IPS-20b (cell line): Measurements from ENCODE around the gene PGAM5.
A peak's percentile ranks its signal among the peaks of the same experiment; 100 is the strongest.

Experiments
- H3K27ac ChIP-seq: one replicate; pipeline ENCODE4 v1.5.1; 2013; ENCODE audit warnings: low read length
- H3K27me3 ChIP-seq: 2 replicates; pipeline ENCODE4 v1.6.1; 2013; ENCODE audit warnings: mild to moderate bottlenecking, low read length, inconsistent platforms; ENCODE audit not compliant: insufficient read depth
- H3K36me3 ChIP-seq: 2 replicates; pipeline ENCODE4 v1.6.1; 2013; ENCODE audit warnings: low read depth, mild to moderate bottlenecking, inconsistent platforms, low read length, moderate library complexity; ENCODE audit not compliant: insufficient read depth
- H3K4me1 ChIP-seq: 2 replicates; pipeline ENCODE4 v1.6.1; 2013; ENCODE audit warnings: mild to moderate bottlenecking, control low read depth, inconsistent platforms, low read length, moderate library complexity; ENCODE audit not compliant: insufficient read depth
- H3K4me3 ChIP-seq: 2 replicates; pipeline ENCODE4 v1.5.1; 2013; ENCODE audit warnings: mild to moderate bottlenecking, low read length, inconsistent platforms
- H3K9ac ChIP-seq: 2 replicates; pipeline ENCODE4 v1.6.1; 2013; ENCODE audit warnings: low read depth, mild to moderate bottlenecking, inconsistent platforms, low read length, moderate library complexity
- H3K9me3 ChIP-seq: 2 replicates; pipeline ENCODE4 v1.6.1; 2013; ENCODE audit warnings: mild to moderate bottlenecking, low read depth, low read length, inconsistent platforms; ENCODE audit not compliant: insufficient read depth

The PGAM5 gene

DNA sequence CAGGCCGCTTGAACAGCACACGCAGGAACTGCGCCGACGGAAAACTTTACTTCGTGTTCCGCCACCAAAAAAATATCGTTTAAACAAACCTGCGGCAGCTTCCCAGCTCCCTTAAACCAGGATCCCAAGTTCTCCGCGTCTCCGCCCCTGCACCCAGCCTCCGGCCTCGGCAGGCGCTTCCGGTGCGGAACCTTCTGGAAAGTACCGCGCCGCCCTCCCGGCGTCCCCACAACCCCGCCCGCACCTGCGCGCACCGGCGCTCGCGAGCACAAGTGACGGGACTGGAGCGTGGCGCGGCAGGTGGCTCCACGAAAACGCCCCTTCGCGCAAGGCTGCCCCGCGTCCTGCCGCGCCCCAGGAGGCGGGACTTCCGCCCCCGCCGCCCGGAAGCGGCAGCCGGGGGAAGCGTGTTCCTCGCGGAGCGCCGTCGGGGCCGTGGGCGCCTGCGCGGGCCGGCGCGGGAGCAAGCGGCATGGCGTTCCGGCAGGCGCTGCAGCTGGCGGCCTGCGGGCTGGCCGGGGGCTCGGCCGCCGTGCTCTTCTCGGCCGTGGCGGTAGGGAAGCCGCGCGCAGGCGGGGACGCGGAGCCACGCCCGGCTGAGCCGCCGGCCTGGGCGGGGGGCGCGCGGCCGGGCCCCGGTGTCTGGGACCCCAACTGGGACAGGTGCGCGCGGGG lies at the start of gene PGAM5:
Gene PGAM5, plus strand, starts transcription at position 438 of the 675 bp plus-strand sequence. Its CDS starts 35 bp downstream, at position 473.
- Histone ChIP-seq H3K9ac (peak within 1 kb of the TSS; percentile 91; the same call in 1 of the 2 replicates), H3K27ac (peak within 1 kb of the TSS; percentile 49), H3K4me3 (peak within 1 kb of the TSS; percentile 93), H3K27me3 (no peaks in the 10 kb centered on the region), H3K36me3 (peaks cover 13% of the 10 kb centered on the region), H3K4me1 (no peaks in the 10 kb centered on the region), H3K9me3 (no peaks in the 10 kb centered on the region)

DNA sequence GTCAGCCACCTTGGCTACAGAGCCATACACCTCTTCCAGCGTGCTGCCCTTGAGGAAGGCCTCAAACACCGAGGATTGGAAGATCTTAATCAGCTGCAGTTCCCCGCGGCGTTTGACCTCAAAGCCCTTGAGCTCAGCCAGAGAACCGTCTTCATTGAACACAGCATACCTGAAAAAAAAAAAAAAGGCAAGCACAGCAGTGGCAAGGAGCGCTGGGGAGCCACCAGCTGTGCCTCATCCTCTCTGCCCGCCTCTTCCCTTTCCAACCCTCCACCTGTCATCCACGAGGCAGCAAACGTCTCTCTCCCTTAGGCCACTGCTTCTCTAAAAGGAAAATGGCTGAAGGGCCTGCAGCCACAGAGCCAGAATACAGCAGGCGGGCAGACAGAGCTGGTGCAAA lies 49.6 kb upstream of the PGAM5 start:
- peaks cover 99% of the 10 kb centered on the region for H3K36me3 ChIP-seq
- no peak overlapping the region for H3K9ac ChIP-seq
- no peaks in the 10 kb centered on the region for H3K9me3 ChIP-seq
- H3K4me1 ChIP-seq = no peaks in the 10 kb centered on the region
- no peak overlapping the region for H3K27ac ChIP-seq
- H3K27me3 ChIP-seq = no peaks in the 10 kb centered on the region
- no peak overlapping the region for H3K4me3 ChIP-seq

DNA sequence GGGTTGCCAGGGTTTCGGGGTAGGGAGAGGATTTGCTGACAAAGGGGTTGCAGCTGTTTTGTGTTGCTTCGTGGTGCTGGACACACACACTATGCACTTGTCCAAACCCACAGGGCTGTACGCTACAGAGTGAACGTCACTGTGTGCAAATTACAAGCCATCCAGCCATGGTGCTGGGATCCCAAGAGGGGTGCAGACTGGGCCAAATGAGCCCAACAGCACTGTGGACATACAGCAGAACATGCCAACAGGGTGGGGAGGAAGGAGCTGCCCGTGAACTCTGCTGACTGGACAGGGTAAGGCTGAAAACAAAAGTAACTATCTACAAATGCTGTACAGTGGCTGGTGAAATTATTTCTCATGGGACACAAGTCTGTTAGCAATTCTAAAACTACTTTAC lies 48.7 kb upstream of the PGAM5 start:
- Histone ChIP-seq H3K36me3 (peaks cover 100% of the 10 kb centered on the region), H3K4me1 (no peaks in the 10 kb centered on the region), H3K9ac (no peak overlapping the region)

DNA sequence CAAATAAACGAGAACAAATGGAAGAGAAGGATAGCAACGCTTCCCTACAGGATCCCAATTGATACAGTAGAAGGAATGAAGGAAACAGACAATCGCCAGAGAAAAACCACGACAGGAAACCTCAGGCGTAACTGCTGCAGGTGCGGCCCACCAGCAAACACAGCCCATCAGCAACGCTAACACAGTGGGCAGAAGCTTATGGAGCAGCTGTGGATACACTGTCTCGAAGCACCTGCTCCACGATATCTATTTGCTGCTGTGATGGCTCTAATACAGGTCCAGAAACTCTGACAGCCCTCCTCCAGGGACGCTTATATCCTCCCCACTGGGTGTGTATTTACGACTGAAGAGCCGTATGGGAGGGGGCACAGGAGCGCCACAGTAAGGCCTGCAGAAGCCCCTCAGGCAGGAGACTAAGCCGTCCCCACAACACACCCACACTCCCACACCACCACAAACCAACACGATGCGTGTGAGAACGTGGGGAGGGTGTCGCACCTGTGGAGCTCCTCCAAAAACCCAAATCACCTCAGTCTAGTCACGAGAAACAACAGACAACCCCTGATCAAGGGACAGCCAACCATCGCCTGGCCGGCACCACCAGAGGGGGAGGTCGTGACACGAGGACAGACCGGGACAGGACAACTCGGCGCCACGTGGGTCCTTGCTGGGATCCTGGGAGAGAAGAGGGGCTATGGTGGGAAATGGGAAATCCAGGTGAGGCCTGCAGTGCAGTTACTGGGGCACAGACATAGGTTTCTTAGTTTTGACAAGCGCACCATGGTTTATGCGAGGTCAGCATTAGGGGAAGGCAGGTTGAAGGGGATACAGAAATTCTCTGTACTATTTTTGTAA lies 47.5 kb upstream of the PGAM5 start:
- Histone ChIP-seq H3K27ac (no peak overlapping the region), H3K4me3 (no peak overlapping the region), H3K9ac (no peak overlapping the region), H3K9me3 (no peaks in the 10 kb centered on the region), H3K4me1 (no peaks in the 10 kb centered on the region), H3K27me3 (no peaks in the 10 kb centered on the region), H3K36me3 (peaks cover 100% of the 10 kb centered on the region)

More for the DNA sequence above, 48.7 kb upstream of the PGAM5 start:
- Histone ChIP-seq H3K27me3 (no peaks in the 10 kb centered on the region), H3K4me3 (no peak overlapping the region), H3K27ac (no peak overlapping the region), H3K9me3 (no peaks in the 10 kb centered on the region)

DNA sequence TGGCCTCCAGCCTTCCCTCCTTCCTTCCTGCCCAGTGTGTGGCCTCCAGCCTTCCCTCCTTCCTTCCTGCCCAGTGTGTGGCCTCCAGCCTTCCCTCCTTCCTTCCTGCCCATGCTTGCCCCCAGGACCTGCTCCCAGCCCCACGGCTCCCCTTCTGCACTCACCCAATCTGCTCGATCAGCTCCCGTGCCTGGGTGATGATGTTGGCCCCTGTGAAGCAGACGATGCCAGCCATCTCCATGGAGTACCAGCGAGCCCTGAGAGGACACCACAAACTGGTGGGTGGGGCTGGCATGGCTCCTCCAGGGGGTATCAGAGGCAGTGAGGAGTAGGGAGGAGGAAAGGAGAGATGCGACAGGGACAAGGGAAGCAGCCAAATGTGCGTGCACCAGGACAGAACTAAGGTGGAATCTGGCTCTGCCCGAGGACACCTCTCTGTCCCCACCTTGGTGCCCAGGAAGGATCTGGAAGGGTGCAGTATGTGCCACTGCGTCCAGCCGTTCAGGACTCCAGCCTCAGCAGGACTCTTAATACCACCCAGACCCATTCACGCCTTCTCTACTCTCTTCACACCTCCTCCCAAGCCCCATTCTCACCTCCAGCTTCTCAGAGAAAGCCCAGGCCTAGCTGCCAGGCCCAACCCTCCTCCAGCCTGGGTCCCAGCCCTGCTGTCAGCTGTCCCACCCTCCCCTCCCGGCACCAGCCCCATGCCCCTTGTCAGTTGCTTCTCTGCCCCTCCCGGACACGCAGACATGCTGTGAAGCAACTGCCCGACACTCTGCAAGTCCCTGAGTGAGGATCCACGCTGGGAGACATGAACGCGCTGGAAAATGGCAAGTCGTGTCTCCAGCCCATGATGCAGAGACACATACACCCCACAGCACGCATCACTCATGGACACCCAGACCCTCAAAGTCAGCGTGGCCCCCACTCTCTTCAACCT lies 46.2 kb upstream of the PGAM5 start:
- Histone ChIP-seq H3K4me1 (no peaks in the 10 kb centered on the region), H3K27ac (no peak overlapping the region), H3K9ac (no peak overlapping the region), H3K36me3 (peaks cover 100% of the 10 kb centered on the region), H3K9me3 (no peaks in the 10 kb centered on the region), H3K27me3 (no peaks in the 10 kb centered on the region), H3K4me3 (no peak overlapping the region)

DNA sequence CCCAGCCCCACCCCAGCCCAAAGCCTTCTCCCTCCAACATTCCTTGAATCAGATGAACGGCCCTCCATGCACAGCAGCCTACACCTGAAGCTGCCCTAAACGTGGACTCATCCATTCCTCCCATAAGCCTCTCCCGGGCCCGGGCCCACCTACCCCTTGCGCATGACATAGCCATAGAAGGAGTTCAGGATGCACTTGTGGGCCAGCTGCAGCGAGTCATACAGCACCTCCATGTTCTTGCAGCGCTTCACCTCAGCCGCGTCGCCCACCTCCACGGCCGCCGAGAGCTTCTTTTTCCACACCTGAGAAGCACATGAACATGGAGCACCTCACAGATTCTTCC lies 45.5 kb upstream of the PGAM5 start:
- Histone ChIP-seq H3K27me3 (no peaks in the 10 kb centered on the region), H3K27ac (no peak overlapping the region), H3K9ac (no peak overlapping the region), H3K4me3 (no peak overlapping the region), H3K9me3 (no peaks in the 10 kb centered on the region), H3K4me1 (no peaks in the 10 kb centered on the region), H3K36me3 (peaks cover 99% of the 10 kb centered on the region)

DNA sequence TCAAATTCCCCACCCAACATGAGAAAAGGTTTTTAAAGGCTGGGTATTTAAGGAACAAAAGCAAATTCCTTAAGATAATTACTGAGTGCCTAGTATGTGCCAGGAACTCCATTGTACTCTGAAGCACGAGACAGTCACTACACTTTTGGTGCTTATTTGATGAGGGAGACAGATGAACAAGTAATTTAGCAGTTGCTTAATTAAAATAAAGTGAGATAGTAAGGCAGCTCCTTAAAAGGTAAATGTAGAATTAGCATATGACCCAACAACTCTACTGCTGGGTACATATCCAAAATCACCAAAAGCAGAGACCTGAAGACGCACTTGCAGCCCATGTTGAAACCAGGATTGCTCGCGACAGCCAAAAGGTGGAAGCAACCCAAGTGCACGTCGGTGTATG lies 44.8 kb upstream of the PGAM5 start:
- no peak overlapping the region for H3K9ac ChIP-seq
- H3K9me3 ChIP-seq = no peaks in the 10 kb centered on the region
- no peak overlapping the region for H3K27ac ChIP-seq
- peaks cover 96% of the 10 kb centered on the region for H3K36me3 ChIP-seq
- no peaks in the 10 kb centered on the region for H3K27me3 ChIP-seq
- H3K4me1 ChIP-seq = no peaks in the 10 kb centered on the region
- H3K4me3 ChIP-seq = no peak overlapping the region

DNA sequence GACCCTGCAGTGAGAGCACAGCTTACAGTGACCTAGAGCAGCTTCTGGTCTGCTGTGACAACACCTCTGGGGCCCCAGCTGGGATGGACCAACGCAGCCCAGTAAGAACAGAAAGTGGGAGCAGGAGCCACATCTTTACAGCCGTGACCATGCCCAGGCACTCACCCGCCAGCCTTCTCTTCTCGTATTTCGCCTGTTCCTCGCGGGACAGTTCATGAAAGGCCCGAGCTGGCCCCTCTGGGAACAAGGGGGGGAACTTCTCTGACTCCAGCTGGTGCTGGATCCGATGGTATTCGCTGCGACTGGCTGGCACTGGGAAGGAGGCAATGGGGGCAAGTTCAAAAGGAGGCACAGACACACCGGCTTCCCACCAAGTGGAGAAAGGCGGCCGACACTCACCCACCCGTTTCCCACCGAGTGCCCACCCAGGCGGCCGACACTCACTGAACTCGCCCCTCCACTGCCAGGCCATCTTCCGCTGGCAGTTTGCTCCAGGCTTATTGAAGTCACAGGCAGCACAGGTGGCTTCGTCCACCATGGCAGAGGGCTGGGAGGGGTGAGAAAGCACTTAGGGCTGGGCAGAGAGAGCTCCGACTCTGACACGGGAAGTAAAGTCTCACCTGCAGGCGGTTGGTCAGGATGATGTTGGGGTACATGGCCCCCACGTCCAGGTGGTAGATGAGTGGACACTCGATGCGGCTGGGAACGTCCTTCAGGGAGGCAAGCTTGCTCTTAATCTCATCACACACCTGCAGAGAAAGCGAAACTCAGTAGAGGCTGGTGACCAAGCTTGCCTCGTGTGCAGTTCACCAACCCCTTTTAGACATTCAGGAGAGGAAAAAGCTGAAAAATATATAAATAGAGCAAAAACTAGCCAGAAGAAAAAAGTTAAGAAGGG lies 42.2 kb upstream of the PGAM5 start:
- Histone ChIP-seq H3K4me1 (no peaks in the 10 kb centered on the region), H3K36me3 (peaks cover 96% of the 10 kb centered on the region), H3K4me3 (no peak overlapping the region), H3K27ac (no peak overlapping the region), H3K27me3 (no peaks in the 10 kb centered on the region), H3K9me3 (no peaks in the 10 kb centered on the region), H3K9ac (no peak overlapping the region)

DNA sequence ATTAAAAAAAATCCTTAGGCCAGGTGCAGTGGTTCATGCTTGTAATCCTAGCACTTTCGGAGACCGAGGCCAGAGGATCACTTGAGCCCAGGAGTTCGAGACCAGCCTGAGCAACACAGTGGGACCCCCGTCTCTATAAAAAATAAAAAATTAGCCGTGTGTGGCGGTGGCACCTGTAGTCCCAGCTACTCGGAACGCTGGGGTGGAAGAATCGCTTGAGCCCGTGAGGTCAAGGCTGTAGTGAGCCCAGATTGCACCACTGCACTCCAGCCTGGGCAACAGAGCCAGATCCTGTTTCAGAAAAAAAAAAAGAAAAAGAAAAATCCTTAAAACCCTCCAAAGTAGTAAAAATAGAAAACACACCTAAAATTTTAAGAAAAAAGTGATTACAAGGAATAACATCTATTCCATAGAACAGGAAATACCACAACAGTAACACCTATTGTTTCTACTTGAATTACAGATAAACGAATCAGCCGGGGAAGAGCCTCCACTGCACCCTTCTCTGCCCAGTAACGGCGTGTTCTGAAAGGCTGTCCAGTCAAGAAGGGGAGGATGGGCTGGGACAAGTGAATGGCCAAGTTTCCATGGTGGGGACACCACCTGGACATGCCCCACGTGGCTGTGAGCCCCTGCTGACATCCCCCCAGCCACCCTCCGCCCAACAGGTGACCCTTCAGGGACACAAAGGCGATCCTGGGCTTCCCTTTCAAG lies 41.3 kb upstream of the PGAM5 start:
- Histone ChIP-seq H3K9me3 (no peaks in the 10 kb centered on the region), H3K36me3 (peaks cover 94% of the 10 kb centered on the region), H3K27me3 (no peaks in the 10 kb centered on the region), H3K9ac (no peak overlapping the region), H3K4me1 (no peaks in the 10 kb centered on the region), H3K27ac (no peak overlapping the region), H3K4me3 (no peak overlapping the region)

DNA sequence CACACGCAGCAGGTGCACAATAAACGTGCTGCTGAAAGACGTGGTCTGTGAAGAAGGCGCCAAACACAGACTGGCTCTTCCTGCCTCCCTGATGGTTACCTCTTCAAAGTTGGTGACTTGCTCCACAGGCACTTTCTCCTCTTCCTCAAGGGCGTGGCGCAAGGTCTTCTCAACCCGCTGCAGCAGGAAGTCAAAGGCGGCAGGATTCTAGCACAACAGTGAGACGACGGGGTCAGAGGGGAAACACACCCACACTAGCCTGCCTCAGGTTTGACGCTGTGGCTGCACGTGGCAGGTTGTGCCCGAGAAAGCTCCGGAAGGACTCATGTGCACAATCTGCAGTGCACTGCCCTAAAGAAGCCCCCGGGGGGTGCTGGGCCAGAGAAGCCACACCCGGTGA lies 38.5 kb upstream of the PGAM5 start:
- Histone ChIP-seq H3K9ac (no peak overlapping the region), H3K9me3 (no peaks in the 10 kb centered on the region), H3K27ac (no peak overlapping the region), H3K36me3 (peaks cover 93% of the 10 kb centered on the region), H3K27me3 (no peaks in the 10 kb centered on the region), H3K4me1 (no peaks in the 10 kb centered on the region), H3K4me3 (no peak overlapping the region)
